CD8-positive, alpha-beta memory T cell (primary cell): ENCODE results near the gene ZDHHC7. TPM values are rescaled to one million over a fixed set of nuclear protein-coding genes. Genes with fewer than 3 reads are reported as not detected.

ENCODE experiments used
- CTCF ChIA-PET: fragments of 350-600 bp; sonication (Branson Sonifier 250); formaldehyde crosslinking; loops from one replicate; lab custom pipeline; 2021; ENCODE audit warnings: antibody characterized with exemption; lab: Charles Lee
- POLR2A ChIA-PET: fragments of 350-600 bp; sonication (Branson Sonifier 250); formaldehyde crosslinking; loops from one replicate; lab custom pipeline; 2021; ENCODE audit warnings: antibody characterized with exemption; lab: Charles Lee
- DNase-seq, 5 donors: peaks; one replicate each; pipeline versions ENCODE4 v3.0.0 to v3.0.0-alpha.2; 2020 to 2022; ENCODE audit warnings: mixed read lengths in 1 of 5
- H3K27ac ChIP-seq: one replicate; pipeline ENCODE4 v1.7.0; 2013; ENCODE audit warnings: low read depth, mild to moderate bottlenecking, low read length, moderate library complexity
- H3K27me3 ChIP-seq: 2 replicates; pipeline ENCODE4 v1.7.0; 2013; ENCODE audit warnings: low read length, mild to moderate bottlenecking; ENCODE audit not compliant: insufficient read depth, poor library complexity, severe bottlenecking
- H3K36me3 ChIP-seq: 2 replicates; pipeline ENCODE4 v1.7.0; 2013; ENCODE audit warnings: mild to moderate bottlenecking, low read length, moderate library complexity; ENCODE audit not compliant: insufficient read depth
- H3K4me1 ChIP-seq: 2 replicates; pipeline ENCODE4 v1.7.0; 2013; ENCODE audit warnings: mild to moderate bottlenecking, low read length, moderate library complexity; ENCODE audit not compliant: insufficient read depth
- H3K4me3 ChIP-seq: 2 replicates; pipeline ENCODE4 v1.7.0; 2013; ENCODE audit warnings: mild to moderate bottlenecking, low read length
- H3K9me3 ChIP-seq: 2 replicates; pipeline ENCODE4 v1.7.0; 2013; ENCODE audit warnings: mild to moderate bottlenecking, low read length
- H3K27ac Mint-ChIP-seq, 8 donors: one replicate each; pipeline ENCODE4 v1.8.0; 2020 to 2021; ENCODE audit warnings: mixed read lengths in 8 of 8, mild to moderate bottlenecking in 6 of 8, inconsistent platforms in 3 of 8, moderate library complexity in 3 of 8
- H3K27me3 Mint-ChIP-seq, 2 donors: one replicate each; pipeline ENCODE4 v1.8.0; 2020 to 2021; ENCODE audit warnings: mixed read lengths in 2 of 2, mild to moderate bottlenecking in 1 of 2, moderate library complexity in 1 of 2
- H3K36me3 Mint-ChIP-seq, 3 donors: one replicate each; pipeline ENCODE4 v1.8.0; 2020 to 2021; ENCODE audit warnings: mixed read lengths in 3 of 3, inconsistent platforms in 1 of 3, mild to moderate bottlenecking in 1 of 3
- H3K4me1 Mint-ChIP-seq, 3 donors: one replicate each; pipeline ENCODE4 v1.8.0; 2020 to 2021; ENCODE audit warnings: mixed read lengths in 3 of 3, inconsistent platforms in 1 of 3, mild to moderate bottlenecking in 1 of 3
- H3K4me3 Mint-ChIP-seq, 7 donors: one replicate each; pipeline ENCODE4 v1.8.0; 2020 to 2021; ENCODE audit warnings: mixed read lengths in 7 of 7, mild to moderate bottlenecking in 6 of 7, moderate library complexity in 4 of 7, inconsistent platforms in 2 of 7
- H3K9me3 Mint-ChIP-seq, 5 donors: one replicate each; pipeline ENCODE4 v1.8.0; 2020 to 2022; ENCODE audit warnings: mixed read lengths in 5 of 5, mild to moderate bottlenecking in 3 of 5, moderate library complexity in 2 of 5, inconsistent platforms in 1 of 5
- polyA plus RNA-seq: library from polyadenylated mRNA; unstranded; fragments of 300-500 nt; fragmentation: Illumina TruSeq; gene quantifications from one replicate; pipeline ENCODE4 v1.2.3, GENCODE V29; 2021
- total RNA-seq, 2 experiments: library from RNA; stranded (reverse); gene quantifications; one replicate each; pipeline ENCODE4 v1.2.3, GENCODE V29; 2021

The ZDHHC7 gene
- total and polyA plus RNA-seq, 3 experiments from 2014 or later: 31.6 to 45.7 (median 32.6) TPM

GRCh38 chr16:84986879-84987278 lies 24.5 kb downstream of the ZDHHC7 start:
- peaks cover 3 to 80% (median 17%) of the 10 kb centered on the region in 3 donors for H3K36me3 Mint-ChIP-seq
- H3K27ac ChIP-seq: no peak overlapping the region
- no peak overlapping the region for H3K4me3 Mint-ChIP-seq
- H3K4me1 ChIP-seq: no peaks in the 10 kb centered on the region
- no peaks in the 10 kb centered on the region for H3K9me3 Mint-ChIP-seq
- no peak for DNase-seq
- H3K4me1 Mint-ChIP-seq: peaks cover 8 to 12% (median 10%) of the 10 kb centered on the region in 3 donors
- H3K9me3 ChIP-seq: no peaks in the 10 kb centered on the region
- H3K4me3 ChIP-seq: no peak overlapping the region
- no peaks in the 10 kb centered on the region for H3K27me3 ChIP-seq
- peak overlapping the region in 2 of 8 donors; percentile 5 to 12 for H3K27ac Mint-ChIP-seq
- H3K36me3 ChIP-seq: peaks cover 40% of the 10 kb centered on the region
- no peaks in the 10 kb centered on the region for H3K27me3 Mint-ChIP-seq
- POLR2A ChIA-PET: no interaction called here
- CTCF ChIA-PET: no interaction called here

GRCh38 chr16:84986102-84986501 lies 25.2 kb downstream of the ZDHHC7 start:
- no peak for DNase-seq
- Histone ChIP-seq H3K4me3 (no peak overlapping the region), H3K36me3 (peaks cover 45% of the 10 kb centered on the region), H3K27ac (no peak overlapping the region), H3K4me1 (no peaks in the 10 kb centered on the region), H3K9me3 (no peaks in the 10 kb centered on the region), H3K27me3 (no peaks in the 10 kb centered on the region)
- peaks cover 8 to 12% (median 10%) of the 10 kb centered on the region in 3 donors for H3K4me1 Mint-ChIP-seq
- H3K27ac Mint-ChIP-seq: peak overlapping the region in 2 of 8 donors; percentile 54 to 65
- H3K27me3 Mint-ChIP-seq: no peaks in the 10 kb centered on the region
- H3K9me3 Mint-ChIP-seq: no peaks in the 10 kb centered on the region
- H3K4me3 Mint-ChIP-seq: no peak overlapping the region
- ChIA-PET POLR2A (interaction anchor here (0.6 kb wide), 1 partner anchor 101 kb away, joined by 3 read pairs; no protein-coding TSS in a partner anchor), CTCF (interaction anchor here (1.7 kb wide), 1 partner anchor 15 kb away, joined by 7 read pairs; no protein-coding TSS in a partner anchor)
- peaks cover 3 to 84% (median 17%) of the 10 kb centered on the region in 3 donors for H3K36me3 Mint-ChIP-seq

- ChIA-PET CTCF (interaction anchor here (1.7 kb wide), 1 partner anchor 14 kb away, joined by 7 read pairs; no protein-coding TSS in a partner anchor), POLR2A (interaction anchor here (0.6 kb wide), 1 partner anchor 101 kb away, joined by 3 read pairs; no protein-coding TSS in a partner anchor)
- Histone ChIP-seq H3K4me3 (no peak overlapping the region), H3K4me1 (no peaks in the 10 kb centered on the region), H3K36me3 (peaks cover 44% of the 10 kb centered on the region), H3K9me3 (no peaks in the 10 kb centered on the region), H3K27ac (no peak overlapping the region), H3K27me3 (no peaks in the 10 kb centered on the region)
- DNase-seq: no peak
- Mint-ChIP-seq H3K9me3 (no peaks in the 10 kb centered on the region), H3K4me3 (no peak overlapping the region), H3K4me1 (peaks cover 3 to 12% (median 10%) of the 10 kb centered on the region in 3 donors), H3K36me3 (peaks cover 3 to 84% (median 18%) of the 10 kb centered on the region in 3 donors), H3K27ac (peak overlapping the region in 5 of 8 donors; percentile 21 to 65 (median 36)), H3K27me3 (no peaks in the 10 kb centered on the region)
Measured at GRCh38 chr16:84985079-84986065, 26.0 kb downstream of the ZDHHC7 start.

- DNase-seq: no peak
Measured at GRCh38 chr16:84982434-84982833, 28.9 kb downstream of the ZDHHC7 start.

GRCh38 chr16:84979516-84979915 lies 31.8 kb downstream of the ZDHHC7 start:
- no peak for DNase-seq
- Mint-ChIP-seq H3K4me1 (peaks cover 0 to 6% (median 3%) of the 10 kb centered on the region in 3 donors), H3K27ac (peak overlapping the region in 3 of 8 donors; percentile 61 to 70 (median 68)), H3K9me3 (no peaks in the 10 kb centered on the region), H3K4me3 (no peak overlapping the region), H3K36me3 (peaks cover 3 to 79% (median 21%) of the 10 kb centered on the region in 3 donors), H3K27me3 (no peaks in the 10 kb centered on the region)
- no peaks in the 10 kb centered on the region for H3K9me3 ChIP-seq
- ChIA-PET POLR2A (no interaction called here), CTCF (interaction anchor here (1.1 to 1.3 kb wide), 2 partner anchors 8 to 10 kb away, joined by 4 read pairs; no protein-coding TSS in a partner anchor)
- H3K4me3 ChIP-seq: no peak overlapping the region
- no peak overlapping the region for H3K27ac ChIP-seq
- peaks cover 39% of the 10 kb centered on the region for H3K36me3 ChIP-seq
- no peaks in the 10 kb centered on the region for H3K27me3 ChIP-seq
- H3K4me1 ChIP-seq: no peaks in the 10 kb centered on the region

More at GRCh38 chr16:84982434-84982833, 28.9 kb downstream of the ZDHHC7 start:
- H3K36me3 Mint-ChIP-seq: peaks cover 0 to 77% (median 15%) of the 10 kb centered on the region in 3 donors
- CTCF ChIA-PET: interaction anchor here (2.1 kb wide), 1 partner anchor 104 kb away, joined by 9 read pairs; no protein-coding TSS in a partner anchor
- Histone ChIP-seq H3K36me3 (peaks cover 31% of the 10 kb centered on the region), H3K4me3 (no peak overlapping the region), H3K27me3 (no peaks in the 10 kb centered on the region), H3K9me3 (no peaks in the 10 kb centered on the region), H3K4me1 (no peaks in the 10 kb centered on the region), H3K27ac (no peak overlapping the region)
- no peaks in the 10 kb centered on the region for H3K27me3 Mint-ChIP-seq
- peak overlapping the region in 3 of 8 donors; percentile 47 to 79 (median 73) for H3K27ac Mint-ChIP-seq
- H3K4me3 Mint-ChIP-seq: no peak overlapping the region
- H3K4me1 Mint-ChIP-seq: peaks cover 3 to 11% (median 10%) of the 10 kb centered on the region in 3 donors
- POLR2A ChIA-PET: no interaction called here
- no peaks in the 10 kb centered on the region for H3K9me3 Mint-ChIP-seq

GRCh38 chr16:84976644-84977400 lies 34.5 kb downstream of the ZDHHC7 start:
- Histone ChIP-seq H3K36me3 (peaks cover 39% of the 10 kb centered on the region), H3K27me3 (no peaks in the 10 kb centered on the region), H3K9me3 (no peaks in the 10 kb centered on the region), H3K4me3 (no peak overlapping the region), H3K27ac (no peak overlapping the region), H3K4me1 (no peaks in the 10 kb centered on the region)
- ChIA-PET CTCF (interaction anchor here (1.1 to 2.5 kb wide), 3 partner anchors 9 to 110 kb away, joined by 3 to 10 read pairs (median 3); no protein-coding TSS in a partner anchor), POLR2A (no interaction called here)
- peaks cover 0 to 3% (median 0%) of the 10 kb centered on the region in 3 donors for H3K4me1 Mint-ChIP-seq
- H3K27me3 Mint-ChIP-seq: no peaks in the 10 kb centered on the region
- peaks cover 3 to 75% (median 21%) of the 10 kb centered on the region in 3 donors for H3K36me3 Mint-ChIP-seq
- H3K9me3 Mint-ChIP-seq: no peaks in the 10 kb centered on the region
- no peak overlapping the region for H3K4me3 Mint-ChIP-seq
- DNase-seq: no peak
- no peak overlapping the region for H3K27ac Mint-ChIP-seq

GRCh38 chr16:84975522-84975921 lies 35.8 kb downstream of the ZDHHC7 start:
- peaks cover 28% of the 10 kb centered on the region for H3K36me3 ChIP-seq

More at GRCh38 chr16:84975522-84975921, 35.8 kb downstream of the ZDHHC7 start:
- Histone ChIP-seq H3K9me3 (no peaks in the 10 kb centered on the region), H3K27me3 (no peaks in the 10 kb centered on the region), H3K4me1 (no peaks in the 10 kb centered on the region), H3K4me3 (no peak overlapping the region), H3K27ac (no peak overlapping the region)
- H3K36me3 Mint-ChIP-seq: peaks cover 3 to 62% (median 16%) of the 10 kb centered on the region in 3 donors
- no peak overlapping the region for H3K27ac Mint-ChIP-seq
- DNase-seq: no peak
- peaks cover 3 to 5% (median 3%) of the 10 kb centered on the region in 3 donors for H3K4me1 Mint-ChIP-seq
- ChIA-PET CTCF (interaction anchor here (1.0 to 2.5 kb wide), 2 partner anchors 21 to 23 kb away, joined by 3 to 10 read pairs; no protein-coding TSS in a partner anchor), POLR2A (no interaction called here)
- no peaks in the 10 kb centered on the region for H3K9me3 Mint-ChIP-seq
- H3K4me3 Mint-ChIP-seq: no peak overlapping the region
- no peaks in the 10 kb centered on the region for H3K27me3 Mint-ChIP-seq
